Measurements from ENCODE around the gene ANO2. TPM values are rescaled to one million over a fixed set of nuclear protein-coding genes. Genes with fewer than 3 reads are reported as not detected.

Gene ANO2
- total RNA-seq, 1 experiment from 2014 or later = not detected

- no peaks in the 10 kb centered on the region for H3K79me2 ChIP-seq (ENCODE audit: low read length)
Measured at GRCh38 chr12:5524116-5524768, 420.8 kb downstream of the ANO2 start.

GRCh38 chr12:5523396-5524115 is 421.5 kb downstream of the ANO2 start:
- H3K9me2 ChIP-seq (replicated peaks; ENCODE audit: insufficient read depth, low read length) = no peaks in the 10 kb centered on the region
- no peak for DNase-seq
- no peaks in the 10 kb centered on the region for H4K20me1 ChIP-seq (ENCODE audit: insufficient read depth, low read depth, low read length)
- no peak overlapping the region for H3K9ac ChIP-seq (ENCODE audit: low read length)
- no peak overlapping the region for H3K27ac ChIP-seq (ENCODE audit: low read length)
- no peaks in the 10 kb centered on the region for H3K36me3 ChIP-seq (ENCODE audit: insufficient read depth, low read length)
- no peaks in the 10 kb centered on the region for H3K4me1 ChIP-seq (ENCODE audit: low read length)
- H3K4me3 ChIP-seq (ENCODE audit: low read length) = no peak overlapping the region
- H3K79me2 ChIP-seq (ENCODE audit: low read length) = no peaks in the 10 kb centered on the region
- H3K4me2 ChIP-seq (ENCODE audit: low read depth, low read length, poor library complexity, severe bottlenecking) = no peak overlapping the region
- H2AFZ ChIP-seq (ENCODE audit: low read length) = no peak overlapping the region
- no peaks in the 10 kb centered on the region for H3K9me3 ChIP-seq (ENCODE audit: low read length)
- H3K27me3 ChIP-seq (ENCODE audit: low read length) = no peaks in the 10 kb centered on the region

More at GRCh38 chr12:5524116-5524768, 420.8 kb downstream of the ANO2 start:
- H3K4me1 ChIP-seq (ENCODE audit: low read length) = no peaks in the 10 kb centered on the region
- H3K27me3 ChIP-seq (ENCODE audit: low read length) = no peaks in the 10 kb centered on the region
- no peak for DNase-seq
- no peaks in the 10 kb centered on the region for H3K9me2 ChIP-seq (replicated peaks; ENCODE audit: insufficient read depth, low read length)
- no peaks in the 10 kb centered on the region for H3K9me3 ChIP-seq (ENCODE audit: low read length)
- H3K4me3 ChIP-seq (ENCODE audit: low read length) = no peak overlapping the region
- no peak overlapping the region for H3K4me2 ChIP-seq (ENCODE audit: low read depth, low read length, poor library complexity, severe bottlenecking)
- H3K9ac ChIP-seq (ENCODE audit: low read length) = no peak overlapping the region
- H3K36me3 ChIP-seq (ENCODE audit: insufficient read depth, low read length) = no peaks in the 10 kb centered on the region
- H3K27ac ChIP-seq (ENCODE audit: low read length) = no peak overlapping the region
- no peak overlapping the region for H2AFZ ChIP-seq (ENCODE audit: low read length)
- no peaks in the 10 kb centered on the region for H4K20me1 ChIP-seq (ENCODE audit: insufficient read depth, low read depth, low read length)

- Histone ChIP-seq H2AFZ (ENCODE audit: low read length) (no peak overlapping the region), H3K9me2 (replicated peaks; ENCODE audit: insufficient read depth, low read length) (no peaks in the 10 kb centered on the region), H3K36me3 (ENCODE audit: insufficient read depth, low read length) (no peaks in the 10 kb centered on the region), H3K4me1 (ENCODE audit: low read length) (no peaks in the 10 kb centered on the region), H3K4me2 (ENCODE audit: low read depth, low read length, poor library complexity, severe bottlenecking) (no peak overlapping the region), H3K79me2 (ENCODE audit: low read length) (no peaks in the 10 kb centered on the region), H4K20me1 (ENCODE audit: insufficient read depth, low read depth, low read length) (no peaks in the 10 kb centered on the region), H3K9ac (ENCODE audit: low read length) (no peak overlapping the region), H3K27me3 (ENCODE audit: low read length) (no peaks in the 10 kb centered on the region), H3K9me3 (ENCODE audit: low read length) (no peaks in the 10 kb centered on the region), H3K27ac (ENCODE audit: low read length) (no peak overlapping the region), H3K4me3 (ENCODE audit: low read length) (no peak overlapping the region)
- DNase-seq = no peak
Measured at GRCh38 chr12:5522432-5523335, 422.4 kb downstream of the ANO2 start.

- DNase-seq = no peak
- H3K4me3 ChIP-seq (ENCODE audit: low read length) = no peak overlapping the region
- H3K9me3 ChIP-seq (ENCODE audit: low read length) = no peaks in the 10 kb centered on the region
- no peaks in the 10 kb centered on the region for H3K36me3 ChIP-seq (ENCODE audit: insufficient read depth, low read length)
- no peaks in the 10 kb centered on the region for H3K27me3 ChIP-seq (ENCODE audit: low read length)
- H3K9ac ChIP-seq (ENCODE audit: low read length) = no peak overlapping the region
- H3K4me2 ChIP-seq (ENCODE audit: low read depth, low read length, poor library complexity, severe bottlenecking) = no peak overlapping the region
- no peak overlapping the region for H2AFZ ChIP-seq (ENCODE audit: low read length)
- no peaks in the 10 kb centered on the region for H3K79me2 ChIP-seq (ENCODE audit: low read length)
- H3K9me2 ChIP-seq (replicated peaks; ENCODE audit: insufficient read depth, low read length) = no peaks in the 10 kb centered on the region
- H4K20me1 ChIP-seq (ENCODE audit: insufficient read depth, low read depth, low read length) = no peaks in the 10 kb centered on the region
- H3K27ac ChIP-seq (ENCODE audit: low read length) = no peak overlapping the region
- no peaks in the 10 kb centered on the region for H3K4me1 ChIP-seq (ENCODE audit: low read length)
Measured at GRCh38 chr12:5521456-5522325, 423.4 kb downstream of the ANO2 start.

GRCh38 chr12:5520831-5521230 is 424.2 kb downstream of the ANO2 start:
- Histone ChIP-seq H3K27ac (ENCODE audit: low read length) (no peak overlapping the region), H2AFZ (ENCODE audit: low read length) (no peak overlapping the region), H3K79me2 (ENCODE audit: low read length) (no peaks in the 10 kb centered on the region), H3K4me1 (ENCODE audit: low read length) (no peaks in the 10 kb centered on the region), H3K4me2 (ENCODE audit: low read depth, low read length, poor library complexity, severe bottlenecking) (no peak overlapping the region), H3K9me2 (replicated peaks; ENCODE audit: insufficient read depth, low read length) (no peaks in the 10 kb centered on the region), H3K27me3 (ENCODE audit: low read length) (no peaks in the 10 kb centered on the region), H4K20me1 (ENCODE audit: insufficient read depth, low read depth, low read length) (no peaks in the 10 kb centered on the region), H3K36me3 (ENCODE audit: insufficient read depth, low read length) (no peaks in the 10 kb centered on the region), H3K4me3 (ENCODE audit: low read length) (no peak overlapping the region), H3K9ac (ENCODE audit: low read length) (no peak overlapping the region), H3K9me3 (ENCODE audit: low read length) (no peaks in the 10 kb centered on the region)
- no peak for DNase-seq

- H3K27ac ChIP-seq (ENCODE audit: low read length) = no peak overlapping the region
- no peaks in the 10 kb centered on the region for H4K20me1 ChIP-seq (ENCODE audit: insufficient read depth, low read depth, low read length)
- H3K9ac ChIP-seq (ENCODE audit: low read length) = no peak overlapping the region
- H3K79me2 ChIP-seq (ENCODE audit: low read length) = no peaks in the 10 kb centered on the region
- no peak for DNase-seq
- no peaks in the 10 kb centered on the region for H3K36me3 ChIP-seq (ENCODE audit: insufficient read depth, low read length)
- H3K4me1 ChIP-seq (ENCODE audit: low read length) = no peaks in the 10 kb centered on the region
- no peak overlapping the region for H3K4me3 ChIP-seq (ENCODE audit: low read length)
- H3K4me2 ChIP-seq (ENCODE audit: low read depth, low read length, poor library complexity, severe bottlenecking) = no peak overlapping the region
- H3K9me3 ChIP-seq (ENCODE audit: low read length) = no peaks in the 10 kb centered on the region
- no peak overlapping the region for H2AFZ ChIP-seq (ENCODE audit: low read length)
- H3K9me2 ChIP-seq (replicated peaks; ENCODE audit: insufficient read depth, low read length) = no peaks in the 10 kb centered on the region
- no peaks in the 10 kb centered on the region for H3K27me3 ChIP-seq (ENCODE audit: low read length)
Measured at GRCh38 chr12:5520037-5520436, 425.0 kb downstream of the ANO2 start.

GRCh38 chr12:5518584-5519365 is 426.3 kb downstream of the ANO2 start:
- Histone ChIP-seq H3K36me3 (ENCODE audit: insufficient read depth, low read length) (no peaks in the 10 kb centered on the region), H2AFZ (ENCODE audit: low read length) (no peak overlapping the region), H3K9me3 (ENCODE audit: low read length) (no peaks in the 10 kb centered on the region)

More at GRCh38 chr12:5518584-5519365, 426.3 kb downstream of the ANO2 start:
- Histone ChIP-seq H4K20me1 (ENCODE audit: insufficient read depth, low read depth, low read length) (no peaks in the 10 kb centered on the region), H3K9me2 (replicated peaks; ENCODE audit: insufficient read depth, low read length) (no peaks in the 10 kb centered on the region), H3K27me3 (ENCODE audit: low read length) (no peaks in the 10 kb centered on the region), H3K27ac (ENCODE audit: low read length) (no peak overlapping the region), H3K9ac (ENCODE audit: low read length) (no peak overlapping the region), H3K79me2 (ENCODE audit: low read length) (no peaks in the 10 kb centered on the region), H3K4me3 (ENCODE audit: low read length) (no peak overlapping the region), H3K4me2 (ENCODE audit: low read depth, low read length, poor library complexity, severe bottlenecking) (no peak overlapping the region), H3K4me1 (ENCODE audit: low read length) (no peaks in the 10 kb centered on the region)
- no peak for DNase-seq
